ENCODE measurements around the gene DSCAM.

- TF ChIP-seq CTCF (IDR thresholded peaks at IDR 0.05) (no peak), POLR2A (IDR thresholded peaks at IDR 0.05) (no peak)
Measured at GRCh38 chr21:40151611-40152010, 695.3 kb downstream of the DSCAM start.
